Progenitor cell of endocrine pancreas (in vitro differentiated cells): Measurements from ENCODE around the gene DTWD1. TPM values are rescaled to one million over a fixed set of nuclear protein-coding genes. Genes with fewer than 3 reads are reported as not detected.

ENCODE experiments used
- DNase-seq: peaks from one replicate; pipeline ENCODE4 v3.0.0; 2021; ENCODE audit warnings: low spot score; ENCODE audit not compliant: unreplicated experiment
- H3K27ac Mint-ChIP-seq: 2 replicates; pipeline ENCODE4 v1.8.0; 2021; ENCODE audit warnings: mild to moderate bottlenecking, moderate library complexity, mixed read lengths
- H3K27me3 Mint-ChIP-seq: 2 replicates; pipeline ENCODE4 v1.8.0; 2021; ENCODE audit warnings: mixed read lengths
- H3K36me3 Mint-ChIP-seq: 2 replicates; pipeline ENCODE4 v1.8.0; 2022; ENCODE audit warnings: mixed read lengths; ENCODE audit not compliant: insufficient read depth
- H3K4me1 Mint-ChIP-seq: 2 replicates; pipeline ENCODE4 v1.8.0; 2021; ENCODE audit warnings: low read depth, mixed read lengths
- H3K4me3 Mint-ChIP-seq: 2 replicates; pipeline ENCODE4 v1.8.0; 2021; ENCODE audit warnings: low read depth, mild to moderate bottlenecking, moderate library complexity, mixed read lengths
- H3K9me3 Mint-ChIP-seq: 2 replicates; pipeline ENCODE4 v1.8.0; 2021; ENCODE audit warnings: low read depth, mixed read lengths
- total RNA-seq: library from RNA; stranded (reverse); gene quantifications from 2 replicates; pipeline ENCODE4 v1.2.1, GENCODE V29; 2021
- TF ChIP-seq, protein P1 (sequence below): fragments of 200-600 bp; sonication (generic); IDR thresholded peaks from one replicate; pipeline ENCODE4 v1.5.0; 2021; ENCODE audit warnings: antibody characterized with exemption, mild to moderate bottlenecking; ENCODE audit not compliant: unreplicated experiment

DTWD1 gene
- total RNA-seq, 1 donor from 2014 or later = 37.2 TPM

- DNase-seq = no peak
- Mint-ChIP-seq H3K27me3 (no peaks in the 10 kb centered on the region), H3K36me3 (peaks cover 20% of the 10 kb centered on the region), H3K27ac (peak overlapping the region; percentile 100), H3K4me3 (peak overlapping the region; percentile 98), H3K4me1 (peaks cover 31% of the 10 kb centered on the region), H3K9me3 (peaks cover 6% of the 10 kb centered on the region)
- TF ChIP-seq, protein P1, sequence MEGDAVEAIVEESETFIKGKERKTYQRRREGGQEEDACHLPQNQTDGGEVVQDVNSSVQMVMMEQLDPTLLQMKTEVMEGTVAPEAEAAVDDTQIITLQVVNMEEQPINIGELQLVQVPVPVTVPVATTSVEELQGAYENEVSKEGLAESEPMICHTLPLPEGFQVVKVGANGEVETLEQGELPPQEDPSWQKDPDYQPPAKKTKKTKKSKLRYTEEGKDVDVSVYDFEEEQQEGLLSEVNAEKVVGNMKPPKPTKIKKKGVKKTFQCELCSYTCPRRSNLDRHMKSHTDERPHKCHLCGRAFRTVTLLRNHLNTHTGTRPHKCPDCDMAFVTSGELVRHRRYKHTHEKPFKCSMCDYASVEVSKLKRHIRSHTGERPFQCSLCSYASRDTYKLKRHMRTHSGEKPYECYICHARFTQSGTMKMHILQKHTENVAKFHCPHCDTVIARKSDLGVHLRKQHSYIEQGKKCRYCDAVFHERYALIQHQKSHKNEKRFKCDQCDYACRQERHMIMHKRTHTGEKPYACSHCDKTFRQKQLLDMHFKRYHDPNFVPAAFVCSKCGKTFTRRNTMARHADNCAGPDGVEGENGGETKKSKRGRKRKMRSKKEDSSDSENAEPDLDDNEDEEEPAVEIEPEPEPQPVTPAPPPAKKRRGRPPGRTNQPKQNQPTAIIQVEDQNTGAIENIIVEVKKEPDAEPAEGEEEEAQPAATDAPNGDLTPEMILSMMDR = no peak
Measured at GRCh38 chr15:49621401-49621811, 558 bp downstream of the DTWD1 start.

DNA sequence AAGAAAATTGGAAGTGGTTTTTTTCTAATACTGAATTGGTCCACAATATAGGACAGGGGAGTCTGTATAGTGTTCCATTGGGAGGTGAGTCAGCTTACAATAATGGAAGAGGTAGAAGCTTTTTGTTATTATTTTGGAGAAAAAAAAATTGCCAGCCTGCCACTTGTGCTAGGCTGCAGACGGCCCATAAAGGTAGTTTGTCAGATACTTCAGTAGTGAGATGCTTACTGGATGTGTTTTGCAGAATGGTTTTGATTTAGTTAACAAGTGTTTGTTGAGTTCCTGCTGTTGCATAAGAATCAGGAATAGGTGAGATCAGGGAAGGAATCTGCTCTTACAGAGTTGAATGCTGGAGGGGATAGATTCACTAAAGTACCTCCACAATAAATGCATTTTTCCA lies 1.0 kb downstream of the DTWD1 start:
- Mint-ChIP-seq H3K27me3 (no peaks in the 10 kb centered on the region), H3K4me1 (peaks cover 31% of the 10 kb centered on the region), H3K36me3 (peaks cover 21% of the 10 kb centered on the region), H3K27ac (peak overlapping the region; percentile 100), H3K9me3 (peaks cover 6% of the 10 kb centered on the region), H3K4me3 (peak overlapping the region; percentile 98)
- TF ChIP-seq, protein P1 = no peak
- no peak for DNase-seq

- DNase-seq = no peak
- H3K27ac Mint-ChIP-seq = no peak overlapping the region
- peaks cover 6% of the 10 kb centered on the region for H3K9me3 Mint-ChIP-seq
- peaks cover 21% of the 10 kb centered on the region for H3K36me3 Mint-ChIP-seq
- peaks cover 31% of the 10 kb centered on the region for H3K4me1 Mint-ChIP-seq
- TF ChIP-seq, protein P1 = no peak
- peak overlapping the region; percentile 98 for H3K4me3 Mint-ChIP-seq
- no peaks in the 10 kb centered on the region for H3K27me3 Mint-ChIP-seq
Measured at GRCh38 chr15:49622561-49622960, 1.7 kb downstream of the DTWD1 start.

DNA sequence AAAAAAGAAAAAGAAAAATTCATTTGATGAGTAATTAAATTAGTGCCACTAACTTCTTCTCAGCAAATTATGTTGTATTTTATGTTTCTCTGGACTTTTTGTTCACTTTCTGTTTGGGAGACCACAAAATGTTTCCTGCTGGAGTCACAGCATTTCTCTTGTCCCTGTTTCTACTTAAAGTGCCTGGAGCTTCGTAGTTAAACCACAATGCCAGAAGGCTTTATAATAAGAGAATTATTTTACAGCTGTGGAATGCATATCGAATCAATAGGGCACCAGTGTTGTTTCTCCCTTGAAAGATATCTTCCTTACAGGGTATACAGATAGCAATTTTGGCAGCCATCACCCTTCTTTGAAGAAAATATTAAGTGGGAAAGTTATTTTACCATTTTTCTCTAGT lies 3.2 kb downstream of the DTWD1 start:
- DNase-seq = no peak
- Mint-ChIP-seq H3K9me3 (peaks cover 6% of the 10 kb centered on the region), H3K36me3 (peaks cover 20% of the 10 kb centered on the region), H3K4me1 (peaks cover 23% of the 10 kb centered on the region), H3K4me3 (no peak overlapping the region), H3K27me3 (no peaks in the 10 kb centered on the region), H3K27ac (no peak overlapping the region)
- TF ChIP-seq, protein P1 = no peak

DNA sequence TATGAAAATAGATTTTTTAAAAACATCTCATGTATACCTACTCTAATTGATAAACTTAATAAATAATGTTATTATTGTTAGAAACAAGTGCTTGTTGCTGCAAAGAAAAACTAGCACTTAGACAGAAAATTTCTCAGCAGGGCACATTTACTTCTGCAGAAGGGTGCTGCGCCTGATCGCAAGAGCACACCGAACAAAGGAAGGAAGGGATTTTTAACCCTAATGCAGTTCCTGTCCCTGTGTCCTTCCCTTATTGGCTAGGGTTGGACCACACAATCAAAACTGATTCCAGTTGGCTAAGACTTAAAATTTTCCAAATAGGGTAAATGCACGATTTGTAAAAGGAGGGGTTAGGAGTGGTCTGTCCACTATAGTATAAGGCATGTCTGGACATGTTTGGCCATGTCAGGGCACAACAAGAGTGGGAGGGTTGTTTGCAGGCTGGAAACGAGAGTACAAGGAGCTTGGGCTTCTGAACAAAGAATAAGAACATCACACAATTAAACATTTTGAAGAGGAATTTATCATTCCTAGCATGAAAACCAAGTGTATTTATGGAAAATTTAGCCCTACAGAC lies 4.7 kb downstream of the DTWD1 start:
- DNase-seq = no peak
- Mint-ChIP-seq H3K27ac (no peak overlapping the region), H3K9me3 (peaks cover 6% of the 10 kb centered on the region), H3K27me3 (no peaks in the 10 kb centered on the region), H3K36me3 (peaks cover 22% of the 10 kb centered on the region), H3K4me3 (no peak overlapping the region), H3K4me1 (peaks cover 15% of the 10 kb centered on the region)
- TF ChIP-seq, protein P1 = no peak
